CD4-positive, alpha-beta T cell treated with Interleukin-15 for 1 hour (primary cell): ENCODE results near the gene HDAC4.

Experiments
- DNase-seq: peaks from one replicate; pipeline ENCODE4 v3.0.0-alpha.2; 2020

HDAC4 gene

DNA sequence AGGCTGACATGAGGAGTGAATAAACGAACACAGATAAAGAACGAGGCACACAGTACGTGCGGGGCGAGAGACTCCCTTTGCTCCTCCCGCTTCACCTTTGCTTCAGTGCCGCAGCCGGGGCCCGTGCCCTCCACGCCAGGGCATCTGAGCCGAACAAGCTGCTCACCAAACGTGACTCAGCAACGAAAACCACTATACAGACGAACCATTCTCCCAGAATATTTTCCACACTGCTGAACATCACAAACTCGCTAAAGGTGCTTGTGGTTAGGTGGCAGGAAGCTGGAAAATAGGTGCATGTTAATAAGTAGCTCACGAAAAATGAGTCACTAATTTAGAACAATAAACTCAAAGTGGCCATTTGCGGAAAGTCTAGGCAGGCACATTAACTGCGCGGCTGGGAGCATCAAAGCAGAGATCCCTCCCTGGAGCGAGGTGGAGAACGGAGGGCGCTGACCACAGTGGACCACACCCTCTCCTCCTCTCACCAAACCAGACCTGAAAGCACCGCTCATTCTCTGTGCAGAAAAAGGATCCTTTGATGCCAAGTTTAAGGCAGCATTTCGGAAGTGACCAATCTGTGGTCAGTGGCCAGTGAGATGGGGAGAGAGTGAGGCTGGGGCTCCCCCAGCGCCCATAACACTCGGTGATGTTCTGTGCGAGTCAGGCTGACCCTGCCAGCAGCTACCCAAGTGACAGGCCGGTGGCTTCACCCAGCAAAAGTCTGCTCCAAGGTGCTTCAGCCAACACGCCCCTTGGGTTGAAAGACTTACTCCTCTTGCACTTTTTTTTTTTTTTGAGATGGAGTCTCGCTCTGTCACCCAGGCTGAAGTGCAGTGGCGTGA, 153.2 kb downstream of the HDAC4 start:
- no peak for DNase-seq

DNA sequence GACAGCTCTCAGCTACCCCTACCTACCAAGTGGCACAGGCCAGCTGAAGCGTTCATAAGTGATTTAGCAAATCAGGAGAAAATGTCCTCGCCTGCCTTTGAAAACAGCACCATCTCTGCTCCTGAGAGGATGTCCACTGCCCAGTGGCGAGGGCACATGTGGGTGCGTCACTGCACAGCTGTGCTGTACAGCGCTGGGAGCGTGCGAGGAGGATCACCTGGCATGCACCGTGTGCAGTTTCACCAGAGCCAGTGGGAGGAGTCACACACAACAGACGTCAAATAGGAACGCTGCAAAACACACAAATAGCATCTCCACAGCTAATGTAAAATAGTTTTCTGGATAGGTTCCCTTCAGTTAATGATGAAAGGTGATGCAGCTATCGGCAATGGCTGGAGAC, 154.1 kb downstream of the HDAC4 start:
- no peak for DNase-seq

DNA sequence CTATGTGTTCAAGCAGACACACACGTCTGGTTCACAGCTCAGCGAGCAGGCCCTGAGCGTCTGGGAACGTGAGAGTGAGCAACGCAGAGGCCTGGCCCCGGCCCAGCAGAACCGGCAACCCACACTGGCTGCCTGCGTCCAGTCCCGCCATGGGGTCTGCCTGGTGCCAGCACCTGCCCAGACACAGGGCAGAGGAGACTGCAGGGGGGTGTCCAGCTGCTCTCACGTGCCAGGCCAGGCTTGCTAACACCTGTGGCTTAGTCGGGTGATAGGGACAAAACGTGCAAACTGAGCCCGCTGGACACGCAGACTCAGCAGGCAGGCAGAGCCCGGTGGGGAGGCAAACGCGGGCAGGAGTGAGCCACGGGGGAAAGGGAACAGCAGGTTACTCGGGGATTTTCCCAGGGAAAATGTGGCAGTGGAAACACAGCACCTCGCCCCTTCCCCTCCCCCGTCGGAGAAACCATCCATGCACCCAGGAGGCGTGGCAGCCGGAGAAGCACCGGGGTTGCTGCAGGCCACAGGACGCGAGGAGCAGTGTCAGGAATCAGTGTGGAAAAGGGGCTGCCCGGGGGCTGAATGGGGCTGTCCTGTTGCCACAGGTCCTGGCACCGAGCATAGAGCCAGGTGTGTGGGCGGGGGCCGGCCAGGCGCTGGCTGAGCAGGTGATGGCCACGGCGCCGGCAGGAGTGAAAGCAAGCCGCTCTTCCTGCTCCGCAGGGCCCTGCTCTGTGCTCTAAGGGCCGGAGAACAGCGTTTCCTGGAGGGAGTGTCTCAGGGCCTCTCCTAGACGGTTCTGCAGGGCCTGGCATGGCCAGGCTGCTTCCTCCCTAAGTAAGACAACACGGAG, 154.7 kb downstream of the HDAC4 start:
- DNase-seq = no peak

DNA sequence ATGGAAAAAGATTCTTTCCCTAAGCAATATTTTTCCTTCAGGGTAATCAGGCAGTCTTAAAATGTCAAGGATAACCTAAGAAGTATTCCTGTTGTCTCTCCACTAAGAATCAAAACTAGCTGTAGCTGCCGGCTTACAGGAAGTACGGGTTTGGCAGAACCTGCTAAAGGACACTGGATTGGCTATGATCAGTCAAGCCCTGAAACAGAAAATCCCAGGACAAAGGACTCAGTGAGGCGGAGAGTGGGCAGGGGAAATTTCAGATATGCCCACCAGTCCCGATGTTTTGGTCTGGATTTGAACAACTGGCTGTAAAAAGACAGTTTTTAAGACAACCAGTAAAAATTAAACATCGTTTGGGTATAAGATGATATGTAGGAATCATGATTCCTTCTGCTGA, 155.7 kb downstream of the HDAC4 start:
- DNase-seq = no peak

DNA sequence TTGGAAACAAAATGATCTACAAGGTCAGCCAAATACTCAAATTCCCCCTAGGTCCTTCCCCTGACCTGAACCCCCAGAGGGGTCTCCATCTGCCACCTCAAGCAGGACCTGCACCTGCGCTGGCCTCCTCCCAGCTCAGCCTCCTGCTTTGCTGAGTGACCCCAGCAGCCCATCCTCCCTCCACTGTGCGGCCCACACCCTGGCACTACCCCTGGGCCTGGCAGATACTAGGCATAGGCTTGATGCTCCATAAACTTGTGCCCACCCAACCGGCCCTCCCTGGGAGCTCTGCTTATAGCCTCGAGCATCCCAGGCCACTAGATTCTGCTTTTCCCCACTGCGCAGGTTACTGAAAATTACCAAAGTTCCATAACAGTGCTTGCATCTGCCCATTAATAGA, 156.2 kb downstream of the HDAC4 start:
- DNase-seq = no peak

DNA sequence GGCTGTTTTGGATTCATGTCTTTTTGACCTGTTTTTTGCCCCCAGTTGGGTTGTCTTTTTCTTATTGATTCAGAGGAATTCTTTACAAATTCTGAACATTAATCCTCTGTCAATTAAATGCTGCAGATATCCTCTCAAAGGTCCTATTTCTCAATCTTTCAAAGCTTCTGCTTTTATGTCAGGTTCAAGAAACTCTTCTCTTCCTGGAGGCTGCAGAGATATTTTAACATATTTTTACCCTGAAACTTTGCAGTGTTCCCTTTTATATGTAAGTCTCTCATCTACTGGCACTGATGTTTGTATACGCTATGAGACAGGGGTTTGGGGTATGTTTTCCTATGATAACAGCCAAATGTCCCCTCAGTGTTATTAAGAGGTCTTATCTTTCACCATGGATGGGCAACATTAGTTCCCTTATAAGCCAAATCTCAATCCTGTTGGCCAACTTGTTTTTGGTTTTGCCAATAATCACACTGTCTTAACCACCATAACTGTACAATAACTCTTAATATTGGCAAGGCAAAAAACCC, 159.3 kb downstream of the HDAC4 start:
- DNase-seq = no peak

DNA sequence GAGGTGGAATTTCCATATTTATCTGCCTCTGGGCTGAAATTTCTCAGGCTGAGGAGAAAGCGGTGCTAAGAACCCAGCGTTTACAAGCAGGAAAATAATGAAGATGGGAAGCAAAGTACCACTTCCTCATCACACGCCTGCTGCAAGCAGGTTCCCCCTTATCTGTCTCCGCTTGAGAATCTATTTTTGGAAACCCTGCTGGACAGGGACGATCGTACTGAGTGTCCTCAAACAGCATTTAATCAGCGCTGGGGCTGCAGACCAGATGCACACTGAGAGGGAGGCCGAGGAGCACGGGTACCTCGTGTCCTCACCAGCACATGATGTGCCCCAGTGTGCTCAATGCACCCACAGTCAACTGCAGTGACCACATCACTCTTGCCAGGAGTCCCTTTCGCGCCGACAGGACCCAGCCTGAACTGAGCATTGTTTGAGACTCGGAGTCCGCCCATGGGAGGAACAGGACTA, 160.4 kb downstream of the HDAC4 start:
- DNase-seq = no peak

DNA sequence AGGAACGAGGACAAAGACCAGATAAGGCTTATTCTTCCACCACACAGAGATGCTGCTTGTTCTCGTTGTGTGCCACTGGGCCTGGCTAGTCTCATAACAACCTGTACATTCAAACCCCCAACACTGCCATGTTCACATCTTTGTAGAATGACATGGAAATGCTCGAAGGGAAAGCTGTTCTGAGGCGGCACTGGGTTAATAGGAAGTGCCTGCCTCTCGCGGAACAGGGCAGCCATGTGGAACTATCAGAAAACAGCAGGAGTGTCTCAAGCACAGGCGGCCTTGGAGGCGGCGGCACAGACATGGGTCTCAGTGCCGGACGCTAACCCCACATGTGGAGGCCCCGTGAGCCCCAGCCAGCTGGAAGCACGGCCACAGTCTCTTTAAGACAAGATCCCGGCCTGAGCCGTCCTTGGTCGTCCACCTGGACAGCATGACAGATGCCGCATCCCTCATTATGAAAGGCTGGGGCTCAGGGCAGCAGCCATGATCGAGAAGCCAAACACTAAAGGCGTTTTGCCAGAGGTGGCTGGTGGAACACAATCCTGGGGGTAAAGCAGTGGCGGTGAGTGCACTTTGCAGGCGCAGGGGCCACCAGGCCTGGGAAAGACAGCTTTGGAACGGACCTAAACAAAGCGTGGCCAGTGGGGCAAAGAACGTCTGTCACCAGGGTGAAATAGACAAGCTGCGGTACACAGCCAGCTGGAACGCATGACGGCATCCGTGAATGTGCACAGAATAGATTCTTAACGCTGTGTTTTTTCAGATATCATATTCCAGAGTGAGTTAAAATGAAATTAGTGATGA, 161.0 kb downstream of the HDAC4 start:
- DNase-seq = no peak

DNA sequence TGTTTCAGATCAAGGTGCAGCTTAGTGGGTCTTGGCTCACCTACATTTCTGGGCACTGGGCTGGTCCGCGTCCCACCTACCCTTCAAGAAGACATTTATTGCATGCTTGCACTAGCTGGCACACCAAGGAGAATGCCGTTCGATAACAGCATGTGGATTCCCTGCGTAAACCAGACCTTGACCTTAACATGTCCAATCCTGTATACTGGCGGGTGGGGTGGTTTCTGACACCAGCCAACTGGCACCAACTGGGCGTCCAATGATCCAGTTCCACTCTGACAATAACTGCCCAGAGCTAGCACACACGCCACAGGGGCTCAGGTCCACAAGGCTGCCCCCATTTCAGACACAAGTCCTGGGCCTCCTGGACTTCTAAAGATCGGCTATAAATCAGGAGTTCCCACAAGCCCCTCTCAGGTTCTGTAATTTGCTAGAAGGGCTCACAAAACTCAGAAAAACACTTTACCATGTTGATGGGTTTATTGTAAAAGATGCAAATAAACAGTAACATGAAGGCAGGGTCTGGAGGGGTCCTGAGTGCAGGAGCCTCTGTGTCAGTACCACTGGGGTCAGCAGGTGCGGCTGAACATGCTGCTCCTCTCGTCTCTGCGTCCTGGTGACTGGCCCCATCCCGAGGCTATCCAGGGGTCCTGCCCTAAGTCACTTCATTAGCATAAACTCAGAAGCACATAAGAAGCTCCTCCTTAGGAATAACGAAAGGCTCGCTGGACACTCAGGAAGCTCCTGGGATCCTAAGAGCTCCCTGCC, 161.8 kb downstream of the HDAC4 start:
- DNase-seq = no peak

DNA sequence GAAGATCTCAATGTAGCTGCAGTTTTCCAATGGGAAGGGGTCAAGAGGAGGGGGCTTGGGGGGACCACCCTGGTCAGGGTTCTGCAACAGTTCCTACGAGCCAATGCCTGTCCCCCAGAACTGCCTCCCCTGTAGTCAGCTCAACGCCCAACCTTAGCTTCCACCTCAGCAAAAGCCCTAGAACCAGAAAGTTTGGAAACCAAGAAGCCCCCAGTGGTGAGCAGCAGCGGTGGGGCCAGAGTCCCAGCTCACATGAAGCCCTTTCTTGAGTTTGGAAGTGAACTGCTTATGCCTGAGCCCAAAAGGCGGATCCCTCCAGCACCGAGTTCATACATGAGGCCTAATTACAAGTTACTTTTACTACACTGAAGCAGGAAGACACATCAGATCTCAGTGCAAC, 162.4 kb downstream of the HDAC4 start:
- DNase-seq = no peak

DNA sequence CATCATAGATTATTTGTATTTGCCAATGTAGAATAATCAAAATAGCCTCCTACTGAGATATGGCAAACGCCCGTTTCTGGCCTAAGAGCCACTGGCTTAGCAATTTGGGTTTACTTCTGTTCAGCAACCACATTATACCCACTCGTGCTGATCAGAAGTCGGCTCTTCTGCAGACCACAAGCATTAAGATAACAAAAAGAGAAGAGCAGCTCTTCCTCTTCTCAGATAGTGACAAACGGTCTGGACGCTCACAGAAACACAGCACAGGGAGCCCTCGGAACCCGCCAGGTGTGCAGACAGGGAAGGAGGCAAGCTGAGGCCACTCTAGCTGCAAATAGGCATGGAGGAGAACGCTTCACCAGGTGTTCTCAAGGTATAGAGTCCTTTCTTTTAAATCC, 164.0 kb downstream of the HDAC4 start:
- no peak for DNase-seq

DNA sequence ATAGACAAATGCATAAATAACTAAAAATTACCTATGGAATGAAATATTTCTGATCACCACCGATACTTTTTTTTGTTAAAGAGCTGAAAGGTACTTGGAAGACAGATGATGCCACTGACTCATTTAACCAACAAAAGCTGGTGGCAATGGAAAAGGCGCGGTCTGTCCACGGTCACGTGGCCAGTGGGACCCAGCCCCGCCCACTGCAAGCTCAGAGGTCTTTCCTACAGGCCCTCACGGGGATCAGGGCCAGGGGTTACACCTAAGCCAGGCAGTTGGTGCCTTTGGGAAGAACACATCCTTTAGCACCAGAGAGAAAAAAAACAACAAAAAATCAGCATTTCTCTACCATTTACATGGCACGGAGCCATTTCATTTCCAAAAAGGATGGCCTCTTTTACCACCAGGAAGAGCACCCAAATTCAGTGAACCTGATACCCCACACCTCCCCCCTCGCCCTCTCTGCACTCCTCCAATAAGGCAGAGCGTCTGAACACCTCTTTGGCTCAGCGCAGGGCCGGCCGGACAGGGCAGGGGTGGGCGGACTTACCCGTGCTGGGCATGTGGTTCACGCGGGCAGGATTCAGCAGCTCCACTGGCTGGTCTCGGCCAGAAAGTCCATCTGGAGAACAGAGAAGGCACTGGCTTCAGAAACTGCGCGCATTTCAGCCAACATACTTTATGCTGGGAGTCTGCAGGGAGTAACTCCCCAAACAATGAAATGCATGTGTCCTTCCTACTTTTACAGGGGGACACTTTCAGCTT, 164.6 kb downstream of the HDAC4 start:
- DNase-seq = no peak

DNA sequence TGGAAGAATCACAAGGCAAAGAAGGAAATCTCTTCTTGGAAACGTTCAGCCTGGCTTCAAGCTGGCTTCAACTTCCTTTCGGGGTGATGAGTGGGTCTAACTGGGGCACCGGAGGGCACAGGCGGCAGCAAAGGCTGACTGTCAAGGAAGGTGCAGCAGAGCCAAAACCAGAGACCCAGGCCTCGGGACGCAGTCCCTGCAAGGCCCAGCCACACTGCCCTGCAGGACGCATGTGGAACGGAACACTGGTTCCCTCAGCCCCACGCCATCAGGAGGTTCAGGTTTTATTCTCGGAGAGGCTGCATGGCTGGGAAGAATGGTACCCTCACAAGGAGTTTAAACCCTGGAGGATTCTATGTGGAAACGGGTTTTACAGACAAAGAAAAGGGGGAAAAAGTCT, 165.5 kb downstream of the HDAC4 start:
- DNase-seq = no peak

DNA sequence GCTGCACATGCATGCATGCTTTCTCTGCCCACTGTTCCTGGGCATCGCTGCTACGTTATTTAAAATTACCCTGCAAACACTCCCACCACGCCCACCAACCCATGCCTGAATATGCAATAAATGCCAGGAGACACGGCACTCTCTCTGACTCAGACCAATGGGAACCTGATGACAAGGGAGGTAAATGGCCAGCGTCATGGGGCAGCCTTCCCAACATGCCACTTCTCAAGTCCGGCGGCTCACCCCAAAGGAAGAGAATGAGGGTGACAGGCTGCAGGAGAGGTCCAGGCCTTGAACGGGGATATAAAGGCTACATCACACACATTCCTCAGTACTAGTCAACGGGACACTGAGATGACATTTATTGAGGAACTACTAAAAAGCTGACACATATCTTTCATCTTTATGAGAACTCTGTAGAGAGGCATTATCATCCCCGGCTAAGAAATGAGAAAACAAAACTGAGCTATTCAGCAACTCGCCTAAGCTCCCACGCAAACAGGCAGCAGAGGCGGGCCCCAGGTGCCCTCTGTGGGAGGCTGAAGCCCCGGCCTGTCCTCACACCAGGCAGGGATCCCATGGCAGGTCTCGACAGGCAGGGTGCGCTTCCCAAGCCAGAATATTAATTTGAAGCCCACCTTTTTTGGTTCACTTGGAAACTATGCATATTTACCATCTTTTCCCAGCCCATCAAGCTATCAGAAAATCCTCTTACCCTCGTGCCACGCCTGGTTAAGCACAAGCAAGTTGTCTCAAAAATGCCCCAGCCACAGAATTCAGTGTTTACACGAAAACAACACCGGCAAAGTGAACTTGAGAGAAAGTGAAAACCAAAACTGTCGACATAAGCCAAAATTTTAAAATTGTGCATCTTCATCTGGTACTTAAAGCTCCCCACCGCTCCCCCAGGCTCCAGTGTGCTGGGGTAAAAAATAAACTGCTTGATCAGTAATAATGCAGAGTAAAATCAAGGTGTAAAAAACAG, 166.3 kb downstream of the HDAC4 start:
- no peak for DNase-seq

DNA sequence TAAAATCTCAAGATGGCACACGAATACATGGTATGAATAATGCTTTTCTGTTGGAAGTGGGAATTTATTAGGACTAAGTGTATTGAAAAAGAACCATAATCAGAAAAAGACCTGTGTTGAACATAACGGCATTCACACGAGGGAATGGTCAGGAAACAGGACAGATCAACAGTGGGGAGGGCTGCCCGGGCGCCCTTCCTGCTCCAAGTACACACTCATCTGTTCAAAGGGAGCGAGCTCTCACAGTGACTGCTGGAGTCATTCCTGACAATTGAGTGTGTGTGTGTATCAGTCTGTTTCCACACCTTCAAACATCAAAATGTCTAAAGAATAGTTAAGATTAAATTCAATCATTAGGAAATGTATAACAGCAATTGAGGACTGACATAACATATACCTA, 167.2 kb downstream of the HDAC4 start:
- DNase-seq = no peak

DNA sequence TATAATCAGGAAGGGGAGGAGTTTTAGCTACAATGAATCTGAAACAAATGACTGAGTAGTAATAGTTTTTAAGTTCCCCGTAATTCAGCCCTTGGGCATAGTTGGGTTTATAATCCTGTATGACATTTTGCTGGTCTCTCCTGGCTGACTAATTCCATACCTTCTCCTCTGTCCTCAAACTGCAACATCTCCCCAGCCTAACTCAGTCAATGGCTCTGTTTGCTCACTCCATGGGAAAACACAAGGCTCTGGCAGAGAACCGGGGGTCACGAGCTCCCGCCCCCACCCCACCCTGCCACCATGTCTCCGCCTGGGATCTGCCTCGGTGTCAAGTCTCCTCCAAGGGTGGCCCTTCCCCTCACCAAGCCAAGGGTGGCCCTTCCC, 168.6 kb downstream of the HDAC4 start:
- no peak for DNase-seq

DNA sequence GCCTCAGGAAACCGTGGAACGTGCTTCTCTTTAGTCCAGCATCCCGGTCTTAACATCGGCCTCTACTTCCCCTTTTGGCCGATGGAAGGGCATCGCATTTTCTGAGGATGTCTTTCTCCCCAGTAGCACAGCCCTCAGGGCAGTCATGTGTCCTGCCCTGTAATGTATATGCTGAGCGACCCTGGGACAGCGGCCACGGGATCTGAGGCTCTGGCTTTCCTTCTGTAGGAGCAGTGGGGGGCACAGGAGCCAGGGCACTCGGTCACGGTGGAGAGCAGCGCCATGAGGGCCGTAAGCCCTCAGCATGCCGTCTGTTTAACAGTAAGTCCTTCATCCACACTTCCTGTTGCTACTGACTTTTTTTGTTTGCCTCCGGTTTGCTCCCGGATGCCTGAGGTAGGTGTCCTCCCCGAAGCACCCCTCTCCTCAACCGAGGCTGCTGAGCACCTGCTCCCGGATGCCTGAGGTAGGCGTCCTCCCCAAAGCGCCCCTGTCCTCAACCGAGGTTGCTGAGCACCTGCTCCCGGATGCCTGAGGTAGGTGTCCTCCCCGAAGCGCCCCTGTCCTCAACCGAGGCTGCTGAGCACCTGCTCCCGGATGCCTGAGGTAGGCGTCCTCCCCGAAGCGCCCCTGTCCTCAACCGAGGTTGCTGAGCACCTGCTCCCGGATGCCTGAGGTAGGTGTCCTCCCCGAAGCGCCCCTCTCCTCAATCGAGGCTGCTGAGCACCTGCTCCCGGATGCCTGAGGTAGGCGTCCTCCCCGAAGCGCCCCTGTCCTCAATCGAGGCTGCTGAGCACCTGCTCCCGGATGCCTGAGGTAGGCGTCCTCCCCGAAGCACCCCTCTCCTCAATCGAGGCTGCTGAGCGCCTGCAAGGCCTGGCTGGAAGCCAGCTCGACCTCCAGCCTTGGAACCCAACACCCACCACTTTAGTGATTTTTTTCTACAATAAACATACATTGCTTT, 169.3 kb downstream of the HDAC4 start:
- DNase-seq = no peak

DNA sequence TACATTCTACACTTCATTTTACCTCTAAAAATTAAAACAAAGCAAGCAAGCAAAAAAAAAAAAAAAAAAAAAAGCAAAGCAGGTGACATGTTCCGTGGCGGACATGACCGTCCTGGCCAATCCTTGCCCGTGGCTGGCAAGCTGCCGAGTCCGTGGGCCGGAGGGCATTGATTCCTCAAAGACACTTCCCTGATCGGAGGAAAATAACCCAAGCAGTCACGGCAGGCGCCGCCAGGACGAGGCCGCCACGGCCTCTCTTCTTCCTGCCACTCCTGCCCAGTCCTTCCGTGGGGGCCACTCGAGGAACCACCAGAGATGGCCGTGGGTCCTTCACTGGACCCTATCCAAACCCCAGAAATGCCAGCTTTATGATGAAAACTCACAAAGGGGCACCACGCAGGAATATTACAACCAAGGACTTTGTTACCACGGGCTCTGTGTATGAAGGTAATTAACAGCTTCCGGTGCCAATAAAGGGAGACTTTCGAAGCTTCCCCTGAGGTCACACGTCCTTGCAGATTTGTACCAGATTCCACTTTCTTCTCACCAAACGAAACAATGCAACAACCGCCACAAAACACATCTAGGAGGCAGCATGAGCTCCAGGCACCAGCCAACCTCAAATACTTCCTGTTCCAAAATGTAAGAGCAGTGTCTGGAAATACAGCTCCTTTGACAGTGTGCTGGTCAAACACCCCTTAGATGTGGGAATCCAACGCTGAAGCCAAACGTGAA, 170.3 kb downstream of the HDAC4 start:
- DNase-seq = no peak
